ENCODE data around the gene GABRG3. TPM values are rescaled to one million over a fixed set of nuclear protein-coding genes. Genes with fewer than 3 reads are reported as not detected.

Gene GABRG3
- total and polyA plus RNA-seq, 8 donors: 0.35 TPM; not detected in 7

GRCh38 chr15:27327467-27328025 lies 356.6 kb downstream of the GABRG3 start:
- TF ChIP-seq CTCF (IDR thresholded peaks at IDR 0.05): no peak
- Histone ChIP-seq H3K27me3 (no peaks in the 10 kb centered on the region), H3K36me3 (no peaks in the 10 kb centered on the region), H3K9me3 (no peaks in the 10 kb centered on the region), H3K4me3 (no peak overlapping the region), H3K4me1 (no peaks in the 10 kb centered on the region), H3K27ac (no peak overlapping the region)
- DNase-seq (no peak), ATAC-seq (no peak), FAIRE-seq (no peak)
- 45 to 61% methylated on average over 8 of the region's 8 CpGs for WGBS, 2 donors
- intact Hi-C loops (cut with DNase I): no loop called here

GRCh38 chr15:27328186-27328585 lies 357.2 kb downstream of the GABRG3 start:
- no peak for DNase-seq
- Histone ChIP-seq H3K4me1 (no peaks in the 10 kb centered on the region), H3K9me3 (no peaks in the 10 kb centered on the region), H3K27me3 (no peaks in the 10 kb centered on the region), H3K27ac (no peak overlapping the region), H3K36me3 (no peaks in the 10 kb centered on the region), H3K4me3 (no peak overlapping the region)
- FAIRE-seq: no peak
- 61 to 65% methylated on average over 7 of the region's 7 CpGs for WGBS, 2 donors
- intact Hi-C loops (cut with DNase I): no loop called here
- no peak for TF ChIP-seq CTCF (IDR thresholded peaks at IDR 0.05)
- ATAC-seq: no peak

- ATAC-seq (no peak), FAIRE-seq (no peak), DNase-seq (no peak)
- intact Hi-C loops (cut with DNase I): no loop called here
- 60 to 70% methylated on average over 13 of the region's 13 CpGs for WGBS, 2 donors
- no peaks in the 10 kb centered on the region for H3K4me1 ChIP-seq
- no peak for TF ChIP-seq CTCF (IDR thresholded peaks at IDR 0.05)
- no peaks in the 10 kb centered on the region for H3K36me3 ChIP-seq
- no peak overlapping the region for H3K4me3 ChIP-seq
- H3K27ac ChIP-seq: no peak overlapping the region
- no peaks in the 10 kb centered on the region for H3K9me3 ChIP-seq
- H3K27me3 ChIP-seq: no peaks in the 10 kb centered on the region
These were observed 357.6 kb downstream of the GABRG3 start for GRCh38 chr15:27328608-27329007.

GRCh38 chr15:27330326-27330725 lies 359.3 kb downstream of the GABRG3 start:
- no peaks in the 10 kb centered on the region for H3K27me3 ChIP-seq
- H3K27ac ChIP-seq: no peak overlapping the region
- no peak for TF ChIP-seq CTCF (IDR thresholded peaks at IDR 0.05)
- H3K4me1 ChIP-seq: no peaks in the 10 kb centered on the region
- H3K9me3 ChIP-seq: no peaks in the 10 kb centered on the region
- H3K4me3 ChIP-seq: no peak overlapping the region
- ATAC-seq (no peak), FAIRE-seq (no peak), DNase-seq (no peak)
- no peaks in the 10 kb centered on the region for H3K36me3 ChIP-seq
- intact Hi-C loops (cut with DNase I): no loop called here
- 77 to 90% methylated on average over 5 of the region's 5 CpGs for WGBS, 2 donors

- H3K4me3 ChIP-seq: no peak overlapping the region
- H3K27ac ChIP-seq: no peak overlapping the region
- no peaks in the 10 kb centered on the region for H3K9me3 ChIP-seq
- H3K36me3 ChIP-seq: no peaks in the 10 kb centered on the region
- TF ChIP-seq CTCF (IDR thresholded peaks at IDR 0.05): no peak
- intact Hi-C loops (cut with DNase I): no loop called here
- WGBS, 2 donors: 41 to 47% methylated on average over 1 of the region's 1 CpG
- FAIRE-seq (no peak), DNase-seq (no peak), ATAC-seq (no peak)
- H3K27me3 ChIP-seq: no peaks in the 10 kb centered on the region
- no peaks in the 10 kb centered on the region for H3K4me1 ChIP-seq
These were observed 365.7 kb downstream of the GABRG3 start for GRCh38 chr15:27336676-27337075.
